Stimulated activated CD4-positive, alpha-beta T cell treated with anti-CD3 and anti-CD28 coated beads, Interleukin-15, amount 100 ng/mL, for 1 hour (primary cell): ENCODE measurements around the gene ARHGAP8.

Source experiments
- DNase-seq, 2 donors: peaks; one replicate each; pipeline ENCODE4 v3.0.0-alpha.2; 2020; ENCODE audit warnings: low read depth in 1 of 2, low spot score in 1 of 2

The ARHGAP8 gene

DNA sequence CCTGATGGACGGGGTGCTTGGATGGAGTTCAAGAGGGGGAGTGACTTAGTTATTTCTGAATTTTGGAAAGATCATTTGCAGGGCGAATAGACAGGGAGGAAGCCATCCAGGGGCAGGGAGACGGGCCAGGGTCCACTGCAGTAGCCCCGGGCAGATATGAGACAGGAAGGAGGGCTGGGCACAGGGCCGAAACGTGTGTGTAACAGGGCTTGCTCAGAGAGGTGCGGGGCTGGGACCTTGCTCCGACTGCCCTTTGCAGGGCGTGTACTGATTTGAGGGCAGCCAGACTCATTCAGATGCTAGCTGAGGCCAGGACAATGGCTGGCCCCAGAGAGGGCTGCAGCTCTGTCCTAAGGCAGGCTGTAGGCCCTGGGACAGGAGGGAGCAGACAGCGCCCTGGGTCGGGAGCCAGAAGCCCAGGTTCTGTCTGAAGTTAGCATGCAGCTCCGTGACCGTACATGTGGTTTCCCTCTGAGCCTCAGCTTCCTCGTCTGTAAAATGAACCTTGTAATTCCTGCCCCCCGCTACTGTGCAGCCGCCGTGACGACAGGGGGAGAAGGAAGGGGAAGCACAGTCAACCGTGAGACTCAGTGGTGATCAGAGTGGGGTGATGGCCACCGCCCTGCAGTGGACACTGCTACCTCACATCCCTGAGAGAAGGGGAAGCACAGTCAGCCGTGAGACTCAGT lies 154.0 kb downstream of the ARHGAP8 start:
- DNase-seq = no peak

DNA sequence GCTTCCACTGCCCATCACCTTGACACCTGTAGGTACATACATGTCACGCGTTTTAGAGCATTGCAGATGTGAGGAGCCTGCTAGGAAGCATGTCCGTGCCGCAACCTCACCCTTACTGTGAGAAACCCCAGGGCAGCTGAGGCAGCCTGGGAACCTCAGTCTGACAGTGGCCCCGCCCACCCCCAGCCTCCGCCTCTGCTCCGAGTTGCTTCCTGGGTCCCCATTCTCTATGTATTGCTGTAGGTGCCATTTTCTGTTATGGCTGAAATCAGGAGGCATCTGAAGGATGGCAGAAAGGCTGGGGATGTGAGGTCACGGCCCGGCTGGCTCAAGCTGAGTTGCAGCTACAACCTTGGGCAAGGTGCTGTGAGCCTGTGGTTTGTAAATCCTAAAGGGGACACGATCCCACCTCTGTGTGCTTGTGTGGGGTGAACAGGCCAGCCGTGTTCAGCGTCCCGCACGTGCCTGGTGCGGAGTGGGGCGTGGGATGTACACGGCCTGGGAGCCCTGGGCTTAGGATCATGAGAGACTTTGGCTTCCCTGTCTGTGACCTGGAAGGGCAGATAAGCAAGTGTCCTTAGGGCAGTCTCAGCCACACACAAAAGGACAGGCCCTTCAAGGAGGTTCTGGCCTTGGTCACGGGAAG lies 154.7 kb downstream of the ARHGAP8 start:
- no peak for DNase-seq

DNA sequence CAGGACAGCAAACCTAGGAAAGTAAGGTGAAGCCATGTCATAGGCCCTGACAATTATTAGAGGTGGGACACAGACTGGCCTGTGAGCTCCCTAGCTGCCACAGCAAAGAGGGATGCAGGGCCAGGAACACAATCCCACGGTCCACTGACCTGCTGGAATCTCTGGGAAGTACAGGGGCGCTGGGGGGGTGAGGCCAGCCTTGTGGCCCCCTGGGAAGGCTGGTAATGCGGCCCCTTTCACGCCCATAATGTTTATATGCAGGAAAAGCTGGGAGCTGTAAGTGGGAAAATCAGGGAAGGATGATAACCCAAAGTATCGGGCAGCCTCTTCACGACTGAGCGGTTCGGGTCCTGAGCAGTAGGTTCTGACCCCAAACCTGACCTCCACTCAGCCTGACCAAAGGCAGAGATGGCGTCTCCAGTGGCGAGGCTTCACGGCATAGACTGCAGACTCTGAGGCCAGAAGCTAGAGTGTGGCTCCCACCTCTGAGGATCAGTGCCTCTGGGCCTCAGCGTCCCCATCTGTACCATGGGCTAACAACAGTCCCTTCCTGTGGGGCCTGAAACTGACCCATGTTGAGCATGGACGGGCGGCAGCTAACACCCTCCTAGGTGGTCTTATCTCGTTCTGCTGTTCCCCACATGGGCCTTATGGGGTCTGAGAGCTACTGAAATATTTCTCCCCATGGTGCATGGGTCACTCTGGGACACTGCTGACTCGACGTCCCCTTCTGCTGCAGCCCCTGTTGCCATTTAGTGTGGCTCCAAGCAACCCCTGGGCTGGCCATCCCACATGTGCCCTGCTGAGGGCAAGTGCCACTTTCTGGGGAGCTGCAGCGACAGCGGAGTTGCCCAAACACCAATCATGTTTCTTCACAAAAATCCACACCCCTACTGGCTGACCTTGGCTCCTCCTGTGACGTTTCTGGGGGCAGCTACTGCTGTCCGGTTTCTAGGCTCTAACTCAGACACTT lies 155.7 kb downstream of the ARHGAP8 start:
- no peak for DNase-seq

DNA sequence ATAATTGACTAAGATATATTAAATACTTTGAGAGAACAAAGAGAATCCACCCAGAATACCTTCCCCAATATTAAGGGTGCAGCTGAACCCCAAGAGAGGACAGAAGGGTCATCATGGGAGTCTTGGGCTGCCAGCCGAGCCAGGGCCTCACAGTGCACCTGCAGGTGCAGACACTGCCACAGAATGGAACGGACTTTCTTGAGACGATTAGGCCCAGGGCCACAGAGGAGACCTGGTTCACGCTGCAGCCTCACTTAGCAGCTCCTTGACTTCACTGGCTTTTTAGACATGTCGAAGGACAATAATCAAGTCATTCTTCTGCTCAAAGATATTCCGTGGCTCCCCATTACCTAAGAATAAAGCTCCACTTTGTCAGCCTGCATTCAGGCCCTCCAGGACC lies 156.9 kb downstream of the ARHGAP8 start:
- DNase-seq = no peak
